HepG2 (cell line): ENCODE measurements around the gene TNFRSF6B. TPM values are rescaled to one million over a fixed set of nuclear protein-coding genes. Genes with fewer than 3 reads are reported as not detected.
A peak's percentile ranks its signal among the peaks of the same experiment; 100 is the strongest.

Experiments
- E2F1 ChIP-seq: sonication (generic); formaldehyde crosslinking; IDR thresholded peaks from 2 replicates; pipeline ENCODE4 v1.5.0; 2020; ENCODE audit warnings: missing genetic modification reagents
- FOXP4 ChIP-seq: sonication (generic); formaldehyde crosslinking; IDR thresholded peaks from 2 replicates; pipeline ENCODE4 v1.4.0; 2020; ENCODE audit warnings: missing genetic modification reagents
- PCBP1 ChIP-seq: fragments of 200-400 bp; formaldehyde crosslinking; IDR thresholded peaks from 2 replicates; pipeline ENCODE4 v1.6.1; 2017; ENCODE audit warnings: mild to moderate bottlenecking, low read depth, low read length, borderline replicate concordance
- POGZ ChIP-seq: sonication (generic); formaldehyde crosslinking; IDR thresholded peaks from 2 replicates; pipeline ENCODE4 v1.4.0; 2020; ENCODE audit warnings: mild to moderate bottlenecking, missing genetic modification reagents
- RBM22 ChIP-seq: fragments of 200-400 bp; formaldehyde crosslinking; optimal IDR thresholded peaks from 2 replicates; pipeline ENCODE3; 2017; ENCODE audit warnings: mild to moderate bottlenecking, low read length, moderate library complexity
- ZBTB26 ChIP-seq: IDR thresholded peaks from 2 replicates; pipeline ENCODE4 v1.6.1; 2016; ENCODE audit warnings: missing compliant biosample characterization, missing genetic modification reagents, borderline replicate concordance
- ZBTB37 ChIP-seq: sonication (generic); formaldehyde crosslinking; IDR thresholded peaks from 2 replicates; pipeline ENCODE4 v1.4.0; 2020; ENCODE audit warnings: mild to moderate bottlenecking, missing genetic modification reagents
- ZHX2 ChIP-seq, 2 experiments: sonication (generic) in 1 of 2; formaldehyde crosslinking in 1 of 2; IDR thresholded peaks; 2 replicates each; pipeline versions ENCODE4 v1.6.1 to v1.9.0; 2014 to 2022; ENCODE audit warnings: antibody characterized with exemption in 1 of 2, borderline replicate concordance in 1 of 2, inconsistent platforms in 1 of 2, low read depth in 1 of 2, missing genetic modification reagents in 1 of 2
- ZNF124 ChIP-seq: sonication (generic); formaldehyde crosslinking; IDR thresholded peaks from 2 replicates; pipeline ENCODE4 v1.4.0; 2020; ENCODE audit warnings: missing genetic modification reagents
- ZNF20 ChIP-seq: sonication (generic); formaldehyde crosslinking; IDR thresholded peaks from 2 replicates; pipeline ENCODE4 v1.4.0; 2020; ENCODE audit warnings: mild to moderate bottlenecking, moderate library complexity, missing genetic modification reagents
- ZNF232 ChIP-seq: sonication (generic); formaldehyde crosslinking; IDR thresholded peaks from 2 replicates; pipeline ENCODE4 v1.4.0; 2020; ENCODE audit warnings: missing genetic modification reagents, borderline replicate concordance
- ZNF607 ChIP-seq: sonication (generic); formaldehyde crosslinking; IDR thresholded peaks from 2 replicates; pipeline ENCODE4 v1.5.1; 2020; ENCODE audit warnings: missing genetic modification reagents, mild to moderate bottlenecking, borderline replicate concordance
- polyA plus RNA-seq, 8 experiments: library from polyadenylated mRNA; depleted of rRNA in 3 of 8; stranded (reverse) in 7 of 8; unstranded in 1 of 8; fragments of >200 nt; fragmentation: Illumina TruSeq in 4 of 8; extraction: Trizol in 4 of 8; gene quantifications; 2 replicates each; pipeline versions ENCODE4 v1.2.1 to v1.2.3, GENCODE V29; 2011 to 2016; ENCODE audit warnings: low read depth in 4 of 8, missing spikeins in 1 of 8, mixed read lengths in 1 of 8; ENCODE audit not compliant: insufficient read depth in 1 of 8
- total RNA-seq, 5 experiments: library from RNA; depleted of rRNA; stranded (reverse); fragments of >200 nt; fragmentation: Illumina TruSeq; extraction: Trizol; gene quantifications; 2 replicates each; pipeline ENCODE4 v1.2.3, GENCODE V29; 2016; ENCODE audit warnings: low read depth in 1 of 5

TNFRSF6B gene
- total and polyA plus RNA-seq, 2 of the 13 experiments (the other 11 are each of a cell fraction or from before 2014, with no cell fraction given): 0.24 TPM; not detected in 1

- peak; percentile 47; the same call in 1 of the 2 replicates for TF ChIP-seq ZHX2 (IDR thresholded peaks at IDR 0.05; ENCODE audit: low read depth)
- peak; percentile 87 for TF ChIP-seq ZHX2 (CRISPR knock-in tag; IDR thresholded peaks at IDR 0.05; ENCODE audit: borderline replicate concordance)
- TF ChIP-seq ZBTB37: peak; percentile 82; the same call in 1 of the 2 replicates
- TF ChIP-seq PCBP1: peak; percentile 90
- peak; percentile 81 for TF ChIP-seq E2F1 (CRISPR knock-in tag)
- peak; percentile 77; the same call in 1 of the 2 replicates for TF ChIP-seq ZBTB26
- peak; percentile 93 for TF ChIP-seq FOXP4 (CRISPR knock-in tag)
- peak; percentile 97 for TF ChIP-seq ZNF607 (CRISPR knock-in tag)
- TF ChIP-seq ZNF124 (CRISPR knock-in tag): peak; percentile 8; the same call in 1 of the 2 replicates
- TF ChIP-seq ZNF20 (CRISPR knock-in tag): 0 out of 2 replicates have a peak, but pooled peaks have one; percentile 52
- peak; percentile 89 for TF ChIP-seq POGZ (CRISPR knock-in tag)
- peak; percentile 97 for TF ChIP-seq ZNF232 (CRISPR knock-in tag)
- peak; percentile 54 for TF ChIP-seq RBM22
Observed at GRCh38 chr20:63740627-63741353, 44.3 kb downstream of the TNFRSF6B start (continued).
